ENCODE data around the gene STXBP2.

- TF ChIP-seq CTCF (IDR thresholded peaks at IDR 0.05) (no peak), POLR2A (IDR thresholded peaks at IDR 0.05) (no peak)
These were observed 35.6 kb downstream of the STXBP2 start for GRCh38 chr19:7672522-7672921.
